ENCODE measurements around the gene ZNF672.

DNA sequence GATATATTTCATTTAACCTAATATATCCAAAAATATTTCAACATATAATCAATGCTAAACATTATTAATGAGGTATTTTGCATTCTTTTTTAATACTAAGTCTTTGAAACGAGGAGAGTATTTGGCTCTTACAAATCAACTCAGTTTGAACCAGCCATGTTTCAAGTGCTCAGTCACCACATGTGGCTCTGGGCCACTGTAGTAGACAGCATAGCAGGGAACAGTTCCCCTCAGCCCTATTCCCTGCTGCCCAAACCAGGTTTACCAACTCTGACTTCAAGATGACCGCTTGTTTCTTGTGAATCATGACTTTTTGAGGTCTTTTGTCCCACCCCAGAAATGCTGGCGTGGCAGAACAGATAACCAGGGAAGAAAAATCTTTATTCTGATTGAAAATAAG, 5.7 kb downstream of the ZNF672 start:
- TF ChIP-seq EZH2 (IDR thresholded peaks at IDR 0.05; ENCODE audit: insufficient read depth, poor library complexity, severe bottlenecking) (no peak), EZH2phosphoT487 (IDR thresholded peaks at IDR 0.05; ENCODE audit: insufficient read depth, low read depth) (no peak)

Data from GM23248 (cell line).